ENCODE results near the gene ERGIC1.
"Not testable (repeated sequence)": the region's sequence is repeated elsewhere in the genome, so short reads cannot be mapped to it uniquely, and the experiment has no call there.

The ERGIC1 gene

GRCh38 chr5:172801179-172801671 lies 32.8 kb upstream of the ERGIC1 start:
- DNase-seq: no peak

- no peak for DNase-seq
These were observed 31.9 kb upstream of the ERGIC1 start for GRCh38 chr5:172802112-172802511.

GRCh38 chr5:172802567-172803176 lies 31.4 kb upstream of the ERGIC1 start:
- DNase-seq: no peak

GRCh38 chr5:172805018-172805683 lies 28.9 kb upstream of the ERGIC1 start:
- no peak for DNase-seq

GRCh38 chr5:172805736-172806255 lies 28.3 kb upstream of the ERGIC1 start:
- DNase-seq: no peak

GRCh38 chr5:172806897-172807672 lies 27.0 kb upstream of the ERGIC1 start:
- no peak for DNase-seq

GRCh38 chr5:172807766-172808311 lies 26.2 kb upstream of the ERGIC1 start:
- no peak for DNase-seq

- DNase-seq: no peak
These were observed 24.3 kb upstream of the ERGIC1 start for GRCh38 chr5:172809774-172810173.

GRCh38 chr5:172810996-172811395 lies 23.1 kb upstream of the ERGIC1 start:
- DNase-seq: not testable (repeated sequence)

- no peak for DNase-seq
These were observed 18.4 kb upstream of the ERGIC1 start for GRCh38 chr5:172815631-172816030.

- DNase-seq: no peak
These were observed 17.0 kb upstream of the ERGIC1 start for GRCh38 chr5:172816925-172817562.

- DNase-seq: no peak
These were observed 16.4 kb upstream of the ERGIC1 start for GRCh38 chr5:172817664-172818063.

- no peak for DNase-seq
These were observed 16.0 kb upstream of the ERGIC1 start for GRCh38 chr5:172818081-172818480.

GRCh38 chr5:172819569-172819968 lies 14.5 kb upstream of the ERGIC1 start:
- DNase-seq: no peak

- no peak for DNase-seq
These were observed 13.8 kb upstream of the ERGIC1 start for GRCh38 chr5:172820046-172820767.

- no peak for DNase-seq
These were observed 12.6 kb upstream of the ERGIC1 start for GRCh38 chr5:172821340-172821985.

GRCh38 chr5:172823840-172824362 lies 10.2 kb upstream of the ERGIC1 start:
- no peak for DNase-seq

GRCh38 chr5:172825610-172826204 lies 8.3 kb upstream of the ERGIC1 start:
- DNase-seq: no peak

- DNase-seq: no peak
These were observed 6.2 kb upstream of the ERGIC1 start for GRCh38 chr5:172827841-172828240.

- DNase-seq: no peak
These were observed 5.1 kb upstream of the ERGIC1 start for GRCh38 chr5:172828911-172829431.

All from NCI-H1092 (cell line).